Psoas muscle (tissue), 8 donors: ENCODE results near the gene SLC4A3. TPM values are rescaled to one million over a fixed set of nuclear protein-coding genes. Genes with fewer than 3 reads are reported as not detected.
A peak's percentile ranks its signal among the peaks of the same experiment; 100 is the strongest.

Experiments used
- ATAC-seq, 4 donors: fragments of 200-7000 bp; cut with Tn5 transposase; one replicate each; pipeline ENCODE4 v1.9.1; 2020; ENCODE audit warnings: moderate library complexity in 3 of 4, mild to moderate bottlenecking in 2 of 4
- DNase-seq, 2 donors: peaks; one replicate each; pipeline ENCODE4 v3.0.0-alpha.2; 2020
- H3K27ac ChIP-seq: fragments of 200-600 bp; one replicate; pipeline ENCODE4 v1.8.0; 2022
- H3K27me3 ChIP-seq, 3 donors: fragments of 200-600 bp in 1 of 3; one replicate each; pipeline versions ENCODE4 v1.6.1 to v1.8.0; 2013 to 2022; ENCODE audit warnings: low read length in 2 of 3, mild to moderate bottlenecking in 2 of 3, moderate library complexity in 1 of 3; ENCODE audit not compliant: insufficient read depth in 3 of 3
- H3K36me3 ChIP-seq, 2 donors: fragments of 200-600 bp in 1 of 2; one replicate each; pipeline versions ENCODE4 v1.6.1 to v1.8.0; 2013 to 2022; ENCODE audit warnings: low read depth in 1 of 2, mild to moderate bottlenecking in 1 of 2, moderate library complexity in 1 of 2; ENCODE audit not compliant: insufficient read depth in 1 of 2
- H3K4me1 ChIP-seq: fragments of 200-600 bp; one replicate; pipeline ENCODE4 v1.8.0; 2022
- H3K4me3 ChIP-seq: fragments of 200-600 bp; one replicate; pipeline ENCODE4 v1.8.0; 2022; ENCODE audit warnings: mild to moderate bottlenecking
- H3K9me3 ChIP-seq: fragments of 200-600 bp; one replicate; pipeline ENCODE4 v1.8.0; 2022
- CTCF ChIP-seq: fragments of 200-600 bp; IDR thresholded peaks from one replicate; pipeline ENCODE4 v1.8.0; 2022; ENCODE audit warnings: antibody characterized with exemption
- WGBS, 3 donors: extraction: QIAGEN DNeasy Blood & Tissue Kit; methylation state at CpG; one replicate each; pipeline versions ENCODE4 v1.1.6 to v1.1.7; 2013; 5-methylcytosine and 5-hydroxymethylcytosine counted together
- intact Hi-C, 2 donors: fragments of 100-400 bp; cut with DNase I; formaldehyde crosslinking; loops; one replicate each; pipeline versions ENCODE4 v1.11.0 to v1.14.2; 2022
- polyA plus RNA-seq, 3 donors: library from polyadenylated mRNA; stranded (reverse); fragments of 200-250 nt; gene quantifications; one replicate each; pipeline ENCODE4 v1.2.3, GENCODE V29; 2013
- total RNA-seq, 4 donors: library from RNA; stranded (reverse); fragmentation: NEBNext Ultra II Directional in 2 of 4; extraction: Animal tissue kit (Norgen Biotek cat#: 25700) in 2 of 4; gene quantifications; one replicate each; pipeline versions ENCODE4 v1.2.1 to v1.2.4, GENCODE V29; 2021 to 2023
- donor health status: healthy with polysubstance abuse.
- donor health status: DM: no; HTN: no; CAD: no; lungs with moderate emphysema.
- donor health status: Bipolar disorder and iron deficiency.
- donor health status: healthy.
- donor health status: DM: yes; HTN: yes; CAD: no.
- donor health status: DM: no; HTN: no; CAD: no.
- donor health status: DM: no; HTN: no; CAD: no.
- donor health status: DM: yes; HTN: yes; CAD: no.

Gene SLC4A3
- total and polyA plus RNA-seq, 7 donors, result 0.40 to 1.4 (median 0.60) TPM

- Histone ChIP-seq H3K36me3 (no peaks in the 10 kb centered on the region), H3K9me3 (no peaks in the 10 kb centered on the region), H3K4me3 (peak overlapping the region; percentile 61), H3K27me3 (no peaks in the 10 kb centered on the region), H3K4me1 (peaks cover 12% of the 10 kb centered on the region), H3K27ac (peak overlapping the region; percentile 54)
- ATAC-seq, result peak; percentile 74 to 94 (median 81)
- 21 to 29% (median 24%) methylated on average over 18 of the region's 18 CpGs for WGBS, 3 donors
- intact Hi-C loops, result loop anchor here (5.0 kb wide), 2 partner anchors 43 to 143 kb away; partner anchors contain the start of genes CHPF (in 2 of the 2) and TMEM198 (in 2 of the 2)
- no peak for TF ChIP-seq CTCF
- peak; percentile 58 to 85 for DNase-seq
Measured at GRCh38 chr2:219684721-219685689, 57.6 kb downstream of the SLC4A3 start.

- intact Hi-C loops, result loop anchor here (5.0 kb wide), 2 partner anchors 45 to 145 kb away; partner anchors contain the start of genes CHPF (in 2 of the 2) and TMEM198 (in 2 of the 2)
- DNase-seq, result no peak
- Histone ChIP-seq H3K36me3 (no peaks in the 10 kb centered on the region), H3K4me3 (no peak overlapping the region), H3K27ac (no peak overlapping the region), H3K9me3 (no peaks in the 10 kb centered on the region), H3K27me3 (no peaks in the 10 kb centered on the region), H3K4me1 (peaks cover 12% of the 10 kb centered on the region)
- no peak for TF ChIP-seq CTCF
- 78 to 82% (median 81%) methylated on average over 3 of the region's 3 CpGs for WGBS, 3 donors
- ATAC-seq, result no peak
Measured at GRCh38 chr2:219687272-219687671, 59.8 kb downstream of the SLC4A3 start.

- H3K9me3 ChIP-seq, result no peaks in the 10 kb centered on the region
- ATAC-seq (no peak), DNase-seq (no peak)
- no peaks in the 10 kb centered on the region for H3K27me3 ChIP-seq
- no peaks in the 10 kb centered on the region for H3K36me3 ChIP-seq
- TF ChIP-seq CTCF, result no peak
- peaks cover 12% of the 10 kb centered on the region for H3K4me1 ChIP-seq
- WGBS, 3 donors, result 89 to 92% (median 90%) methylated on average over 18 to 19 of the region's 19 CpGs
- H3K27ac ChIP-seq, result no peak overlapping the region
- no peak overlapping the region for H3K4me3 ChIP-seq
- intact Hi-C loops, result loop anchor here (5.0 kb wide), 2 partner anchors 46 to 146 kb away; partner anchors contain the start of genes CHPF (in 2 of the 2) and TMEM198 (in 2 of the 2)
Measured at GRCh38 chr2:219687882-219688559, 60.6 kb downstream of the SLC4A3 start.

GRCh38 chr2:219688560-219689445 lies 61.4 kb downstream of the SLC4A3 start:
- H3K27ac ChIP-seq, result peak overlapping the region; percentile 21
- no peak for TF ChIP-seq CTCF
- H3K36me3 ChIP-seq, result no peaks in the 10 kb centered on the region
- ATAC-seq (peak; percentile 51 to 66 (median 64)), DNase-seq (no peak)
- 51 to 58% (median 54%) methylated on average over 23 of the region's 23 CpGs for WGBS, 3 donors
- H3K27me3 ChIP-seq, result no peaks in the 10 kb centered on the region
- H3K4me1 ChIP-seq, result peaks cover 12% of the 10 kb centered on the region
- intact Hi-C loops, result loop anchor here (5.0 kb wide), 2 partner anchors 47 to 147 kb away; partner anchors contain the start of genes CHPF (in 2 of the 2) and TMEM198 (in 2 of the 2)
- no peak overlapping the region for H3K4me3 ChIP-seq
- H3K9me3 ChIP-seq, result no peaks in the 10 kb centered on the region
